ENCODE measurements around the gene AGMO.

- no peak for TF ChIP-seq CTCF (IDR thresholded peaks at IDR 0.05; ENCODE audit: low read depth, low read length, poor library complexity, severe bottlenecking)
- no peak for TF ChIP-seq EZH2phosphoT487 (IDR thresholded peaks at IDR 0.05; ENCODE audit: borderline replicate concordance, low read length)
These were observed 226.4 kb downstream of the AGMO start for GRCh38 chr7:15335390-15335789.
